GM12878 (cell line): ENCODE data around the gene FBN3. TPM values are rescaled to one million over a fixed set of nuclear protein-coding genes. Genes with fewer than 3 reads are reported as not detected.

Experiments
- ATAC-seq: fragments of 200-7000 bp; cut with Tn5 transposase; 3 replicates; pipeline ENCODE4 v1.9.1; 2020; ENCODE audit warnings: mild to moderate bottlenecking, moderate library complexity
- BruUV-seq: library from RNA; stranded (reverse); fragments of 400-500 nt; replicated peaks from 2 replicates; lab custom pipeline; 2021; lab: Mats Ljungman, UMichigan
- CTCF ChIA-PET: fragments of 300-600 bp; sonication (Branson Sonifier 250); formaldehyde crosslinking; extraction: SDS; loops from one replicate; lab custom pipeline; 2021; ENCODE audit warnings: inconsistent platforms; lab: Yijun Ruan, JAX
- POLR2A ChIA-PET: fragments of 350-600 bp; formaldehyde crosslinking; extraction: SDS; loops from one replicate; lab custom pipeline; 2021; ENCODE audit warnings: inconsistent platforms; lab: Charles Lee
- RAD21 ChIA-PET: fragments of 300-600 bp; sonication (Branson Sonifier 250); formaldehyde crosslinking; loops from one replicate; lab custom pipeline; 2023; ENCODE audit warnings: antibody characterized with exemption; ENCODE audit not compliant: unreplicated experiment; lab: Charles Lee
- SMC1A ChIA-PET: fragments of 300-600 bp; sonication (Branson Sonifier 250); formaldehyde crosslinking; loops from one replicate; lab custom pipeline; 2023; ENCODE audit not compliant: unreplicated experiment, uncharacterized antibody; lab: Charles Lee
- DNase-seq: peaks from one replicate; pipeline ENCODE4 v3.0.0-alpha.2; 2011; ENCODE audit warnings: low read depth, low spot score
- FAIRE-seq: peaks from 3 replicates; lab custom pipeline; 2011; peaks lifted over from hg19 to GRCh38; lab: Jason Lieb, UNC
- H2AFZ ChIP-seq: 2 replicates; pipeline ENCODE4 v1.6.0; 2011; ENCODE audit warnings: low read depth, low read length, control low read depth; ENCODE audit not compliant: control insufficient read depth
- H3K27ac ChIP-seq: 2 replicates; pipeline ENCODE4 v1.5.1; 2011; ENCODE audit warnings: control low read depth; ENCODE audit not compliant: control insufficient read depth, insufficient read depth
- H3K27me3 ChIP-seq, 2 experiments: replicated peaks in 1 of 2; 2 replicates each; pipeline versions ENCODE4 v1.6.0 to v1.6.1; 2011; ENCODE audit warnings: low read length in 1 of 2; ENCODE audit not compliant: control insufficient read depth in 2 of 2, insufficient read depth in 2 of 2
- H3K36me3 ChIP-seq, 2 experiments: 2 replicates each; pipeline ENCODE4 v1.5.1; 2011; ENCODE audit warnings: low read length in 1 of 2; ENCODE audit not compliant: control insufficient read depth in 2 of 2, insufficient read depth in 2 of 2
- H3K4me1 ChIP-seq: 2 replicates; pipeline ENCODE4 v1.6.1; 2011; ENCODE audit warnings: mild to moderate bottlenecking, low read length, moderate library complexity, mixed read lengths; ENCODE audit not compliant: control insufficient read depth, insufficient read depth
- H3K4me2 ChIP-seq: 2 replicates; pipeline ENCODE4 v1.6.0; 2011; ENCODE audit warnings: control low read depth; ENCODE audit not compliant: control insufficient read depth, insufficient read depth
- H3K4me3 ChIP-seq: fragments of 200-600 bp; sonication (generic); 2 replicates; pipeline ENCODE4 v1.5.1; 2016
- H3K79me2 ChIP-seq: 2 replicates; pipeline ENCODE4 v1.6.0; 2011; ENCODE audit warnings: low read length; ENCODE audit not compliant: control insufficient read depth, insufficient read depth
- H3K9ac ChIP-seq: 2 replicates; pipeline ENCODE4 v1.8.0; 2011; ENCODE audit warnings: low read length, control low read depth, mixed read lengths; ENCODE audit not compliant: control insufficient read depth, insufficient read depth
- H3K9me3 ChIP-seq: replicated peaks from 3 replicates; pipeline ENCODE4 v1.5.1; 2011; ENCODE audit warnings: mild to moderate bottlenecking, low read length; ENCODE audit not compliant: control insufficient read depth, insufficient read depth
- H4K20me1 ChIP-seq: 2 replicates; pipeline ENCODE4 v1.6.0; 2011; ENCODE audit not compliant: control insufficient read depth, insufficient read depth
- BCL11A ChIP-seq: IDR thresholded peaks from 2 replicates; pipeline ENCODE4 v1.6.1; 2011; ENCODE audit warnings: low read depth, low read length
- CEBPB ChIP-seq, 2 experiments: fragments of 150-350 bp in 1 of 2; IDR thresholded peaks; 2 replicates each; pipeline ENCODE4 v1.6.1; 2012 to 2014; ENCODE audit warnings: low read depth in 2 of 2, low read length in 2 of 2, borderline replicate concordance in 1 of 2, inconsistent platforms in 1 of 2
- MEF2A ChIP-seq: IDR thresholded peaks from 2 replicates; pipeline ENCODE4 v1.6.1; 2011; ENCODE audit warnings: low read depth, mild to moderate bottlenecking, low read length, moderate library complexity; ENCODE audit not compliant: insufficient read depth
- POLR2A ChIP-seq: IDR thresholded peaks from 2 replicates; pipeline ENCODE4 v1.6.1; 2011; ENCODE audit warnings: low read depth, mild to moderate bottlenecking, low read length
- POU2F2 ChIP-seq: IDR thresholded peaks from 3 replicates; pipeline ENCODE4 v1.6.1; 2011; ENCODE audit warnings: low read depth, mild to moderate bottlenecking, low read length, borderline replicate concordance
- SMAD1 ChIP-seq: fragments of 450-650 bp; IDR thresholded peaks from 2 replicates; pipeline ENCODE4 v1.6.1; 2018; ENCODE audit warnings: mild to moderate bottlenecking, low read depth; ENCODE audit not compliant: partially characterized antibody
- SPI1 ChIP-seq: IDR thresholded peaks from 2 replicates; pipeline ENCODE4 v1.6.1; 2011; ENCODE audit warnings: low read depth, mild to moderate bottlenecking, low read length, moderate library complexity, borderline replicate concordance; ENCODE audit not compliant: insufficient read depth
- STAT1 ChIP-seq: fragments of 450-650 bp; conservative IDR thresholded peaks from 2 replicates; pipeline ENCODE4 v1.6.1; 2014; ENCODE audit warnings: antibody characterized with exemption, mild to moderate bottlenecking
- ZBED1 ChIP-seq: IDR thresholded peaks from 2 replicates; pipeline ENCODE4 v1.6.1; 2016; ENCODE audit warnings: borderline replicate concordance
- ZNF207 ChIP-seq: fragments of 450-650 bp; IDR thresholded peaks from 2 replicates; pipeline ENCODE4 v1.6.1; 2014; ENCODE audit warnings: antibody characterized with exemption, mild to moderate bottlenecking, borderline replicate concordance
- WGBS: methylation state at CpG from one replicate; pipeline ENCODE4 v1.1.6; 2016; ENCODE audit warnings: low lambda C conversion rate; ENCODE audit not compliant: insufficient replicate concordance, insufficient coverage; ENCODE audit errors: missing lambda C conversion rate; 5-methylcytosine and 5-hydroxymethylcytosine counted together
- in situ Hi-C: fragments of 300-500 bp; cut with MboI; formaldehyde crosslinking; loops from 9 replicates; pipeline ENCODE4 v1.14.3; 2018; ENCODE audit warnings: mixed read lengths
- intact Hi-C: fragments of 100-400 bp; cut with micrococcal nuclease; formaldehyde crosslinking; loops from one replicate; pipeline ENCODE4 v1.14.2; 2022; ENCODE audit not compliant: unreplicated experiment
- polyA plus RNA-seq, 11 experiments: library from polyadenylated mRNA; depleted of rRNA in 4 of 11; unstranded in 6 of 11; stranded (reverse) in 5 of 11; fragments of >200 nt; fragmentation: Nextera tagmentation in 4 of 11; fragmentation: Illumina TruSeq in 1 of 11; extraction: Ambion mirVana in 4 of 11; extraction: Trizol in 1 of 11; gene quantifications; 1 replicate in 1 of 11; 2 replicates in 10 of 11; pipeline versions ENCODE4 v1.2.1 to v1.2.3, GENCODE V29; 2011 to 2016; ENCODE audit warnings: inconsistent platforms in 2 of 11, missing spikeins in 2 of 11, low read depth in 1 of 11
- total RNA-seq, 4 experiments: library from RNA; depleted of rRNA in 3 of 4; stranded (reverse); fragments of >200 nt in 3 of 4; fragmentation: Illumina TruSeq in 1 of 4; extraction: Trizol in 1 of 4; gene quantifications; 2 replicates each; pipeline versions ENCODE4 v1.2.1 to v1.2.3, GENCODE V29; 2013 to 2021
- TF ChIP-seq, protein P1 (sequence below): fragments of 450-650 bp; IDR thresholded peaks from 2 replicates; pipeline ENCODE4 v1.6.1; 2017; ENCODE audit warnings: mild to moderate bottlenecking, low read depth, inconsistent platforms; ENCODE audit not compliant: poor library complexity, severe bottlenecking
- TF ChIP-seq, protein P2 (sequence below): IDR thresholded peaks from 2 replicates; pipeline ENCODE4 v1.6.1; 2012; ENCODE audit warnings: low read length, inconsistent platforms
- TF ChIP-seq, protein P3 (sequence below): IDR thresholded peaks from 2 replicates; pipeline ENCODE4 v1.6.1; 2012; ENCODE audit warnings: low read depth, low read length, improper control_type of control experiment
- TF ChIP-seq, protein P4 (sequence below): fragments of 150-350 bp; IDR thresholded peaks from 2 replicates; pipeline ENCODE4 v1.6.1; 2016; ENCODE audit warnings: low read depth, low read length

FBN3 gene
- total and polyA plus RNA-seq, 10 of the 15 experiments (the other 5 are each of a cell fraction or from before 2014, with no cell fraction given), result 0.05 TPM; not detected in 9

DNA sequence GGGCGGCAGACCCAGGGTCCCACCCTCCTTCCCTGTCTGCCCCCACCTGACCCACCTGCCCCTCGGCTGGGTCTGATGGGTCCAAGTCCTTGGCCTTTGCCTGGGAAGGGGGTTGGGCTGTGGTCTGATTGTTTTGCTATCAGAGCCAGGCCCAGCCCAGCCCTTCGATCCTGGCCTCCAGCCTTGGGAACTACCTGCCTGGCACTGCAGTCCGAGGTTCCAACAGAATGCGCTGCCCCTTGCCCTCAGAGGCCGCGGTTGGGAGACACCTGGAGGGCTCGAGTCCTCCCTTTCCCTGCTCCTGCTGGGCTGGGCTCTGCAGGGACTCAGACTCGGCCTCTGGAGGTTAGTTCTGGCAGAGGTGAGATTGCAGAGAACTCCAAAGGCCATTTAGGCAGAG lies 95.2 kb downstream of the FBN3 start:
- H3K4me3 ChIP-seq, result no peak overlapping the region
- no peaks in the 10 kb centered on the region for H3K79me2 ChIP-seq
- H3K4me1 ChIP-seq, result peaks cover 16% of the 10 kb centered on the region
- H3K27ac ChIP-seq, result no peak overlapping the region
- H3K9me3 ChIP-seq, result no peaks in the 10 kb centered on the region
- ChIA-PET POLR2A (no interaction called here), SMC1A (no interaction called here), CTCF (interaction anchor here (1.1 kb wide), 2 partner anchors 52 to 60 kb away, joined by 3 to 4 read pairs; no protein-coding TSS in a partner anchor), RAD21 (no interaction called here)
- no peak overlapping the region for H3K4me2 ChIP-seq
- no peaks in the 10 kb centered on the region for H4K20me1 ChIP-seq
- no peaks in the 10 kb centered on the region for H3K27me3 ChIP-seq
- DNase-seq (no peak), ATAC-seq (no peak), FAIRE-seq (no peak)
- intact Hi-C loops (loop anchor here (5.0 kb wide), 1 partner anchor 52 kb away; no protein-coding TSS in a partner anchor), in situ Hi-C loops (no loop called here)
- no peak for TF ChIP-seq SMAD1
- TF ChIP-seq POU2F2, result no peak
- no peak for TF ChIP-seq BCL11A
- no peak for TF ChIP-seq STAT1
- TF ChIP-seq ZBED1, result no peak
- TF ChIP-seq, protein P1, sequence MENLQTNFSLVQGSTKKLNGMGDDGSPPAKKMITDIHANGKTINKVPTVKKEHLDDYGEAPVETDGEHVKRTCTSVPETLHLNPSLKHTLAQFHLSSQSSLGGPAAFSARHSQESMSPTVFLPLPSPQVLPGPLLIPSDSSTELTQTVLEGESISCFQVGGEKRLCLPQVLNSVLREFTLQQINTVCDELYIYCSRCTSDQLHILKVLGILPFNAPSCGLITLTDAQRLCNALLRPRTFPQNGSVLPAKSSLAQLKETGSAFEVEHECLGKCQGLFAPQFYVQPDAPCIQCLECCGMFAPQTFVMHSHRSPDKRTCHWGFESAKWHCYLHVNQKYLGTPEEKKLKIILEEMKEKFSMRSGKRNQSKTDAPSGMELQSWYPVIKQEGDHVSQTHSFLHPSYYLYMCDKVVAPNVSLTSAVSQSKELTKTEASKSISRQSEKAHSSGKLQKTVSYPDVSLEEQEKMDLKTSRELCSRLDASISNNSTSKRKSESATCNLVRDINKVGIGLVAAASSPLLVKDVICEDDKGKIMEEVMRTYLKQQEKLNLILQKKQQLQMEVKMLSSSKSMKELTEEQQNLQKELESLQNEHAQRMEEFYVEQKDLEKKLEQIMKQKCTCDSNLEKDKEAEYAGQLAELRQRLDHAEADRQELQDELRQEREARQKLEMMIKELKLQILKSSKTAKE, result no peak
- no peak for TF ChIP-seq SPI1
- no peak for TF ChIP-seq ZNF207
- TF ChIP-seq, protein P2, sequence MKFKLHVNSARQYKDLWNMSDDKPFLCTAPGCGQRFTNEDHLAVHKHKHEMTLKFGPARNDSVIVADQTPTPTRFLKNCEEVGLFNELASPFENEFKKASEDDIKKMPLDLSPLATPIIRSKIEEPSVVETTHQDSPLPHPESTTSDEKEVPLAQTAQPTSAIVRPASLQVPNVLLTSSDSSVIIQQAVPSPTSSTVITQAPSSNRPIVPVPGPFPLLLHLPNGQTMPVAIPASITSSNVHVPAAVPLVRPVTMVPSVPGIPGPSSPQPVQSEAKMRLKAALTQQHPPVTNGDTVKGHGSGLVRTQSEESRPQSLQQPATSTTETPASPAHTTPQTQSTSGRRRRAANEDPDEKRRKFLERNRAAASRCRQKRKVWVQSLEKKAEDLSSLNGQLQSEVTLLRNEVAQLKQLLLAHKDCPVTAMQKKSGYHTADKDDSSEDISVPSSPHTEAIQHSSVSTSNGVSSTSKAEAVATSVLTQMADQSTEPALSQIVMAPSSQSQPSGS, result no peak
- TF ChIP-seq, protein P3, sequence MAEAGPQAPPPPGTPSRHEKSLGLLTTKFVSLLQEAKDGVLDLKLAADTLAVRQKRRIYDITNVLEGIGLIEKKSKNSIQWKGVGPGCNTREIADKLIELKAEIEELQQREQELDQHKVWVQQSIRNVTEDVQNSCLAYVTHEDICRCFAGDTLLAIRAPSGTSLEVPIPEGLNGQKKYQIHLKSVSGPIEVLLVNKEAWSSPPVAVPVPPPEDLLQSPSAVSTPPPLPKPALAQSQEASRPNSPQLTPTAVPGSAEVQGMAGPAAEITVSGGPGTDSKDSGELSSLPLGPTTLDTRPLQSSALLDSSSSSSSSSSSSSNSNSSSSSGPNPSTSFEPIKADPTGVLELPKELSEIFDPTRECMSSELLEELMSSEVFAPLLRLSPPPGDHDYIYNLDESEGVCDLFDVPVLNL, result no peak
- TF ChIP-seq CEBPB (IDR thresholded peaks at IDR 0.05; ENCODE audit: borderline replicate concordance in 1 of 2, low read depth in 2 of 2, low read length in 2 of 2), result no peak
- TF ChIP-seq MEF2A, result no peak
- TF ChIP-seq POLR2A, result no peak
- TF ChIP-seq, protein P4, sequence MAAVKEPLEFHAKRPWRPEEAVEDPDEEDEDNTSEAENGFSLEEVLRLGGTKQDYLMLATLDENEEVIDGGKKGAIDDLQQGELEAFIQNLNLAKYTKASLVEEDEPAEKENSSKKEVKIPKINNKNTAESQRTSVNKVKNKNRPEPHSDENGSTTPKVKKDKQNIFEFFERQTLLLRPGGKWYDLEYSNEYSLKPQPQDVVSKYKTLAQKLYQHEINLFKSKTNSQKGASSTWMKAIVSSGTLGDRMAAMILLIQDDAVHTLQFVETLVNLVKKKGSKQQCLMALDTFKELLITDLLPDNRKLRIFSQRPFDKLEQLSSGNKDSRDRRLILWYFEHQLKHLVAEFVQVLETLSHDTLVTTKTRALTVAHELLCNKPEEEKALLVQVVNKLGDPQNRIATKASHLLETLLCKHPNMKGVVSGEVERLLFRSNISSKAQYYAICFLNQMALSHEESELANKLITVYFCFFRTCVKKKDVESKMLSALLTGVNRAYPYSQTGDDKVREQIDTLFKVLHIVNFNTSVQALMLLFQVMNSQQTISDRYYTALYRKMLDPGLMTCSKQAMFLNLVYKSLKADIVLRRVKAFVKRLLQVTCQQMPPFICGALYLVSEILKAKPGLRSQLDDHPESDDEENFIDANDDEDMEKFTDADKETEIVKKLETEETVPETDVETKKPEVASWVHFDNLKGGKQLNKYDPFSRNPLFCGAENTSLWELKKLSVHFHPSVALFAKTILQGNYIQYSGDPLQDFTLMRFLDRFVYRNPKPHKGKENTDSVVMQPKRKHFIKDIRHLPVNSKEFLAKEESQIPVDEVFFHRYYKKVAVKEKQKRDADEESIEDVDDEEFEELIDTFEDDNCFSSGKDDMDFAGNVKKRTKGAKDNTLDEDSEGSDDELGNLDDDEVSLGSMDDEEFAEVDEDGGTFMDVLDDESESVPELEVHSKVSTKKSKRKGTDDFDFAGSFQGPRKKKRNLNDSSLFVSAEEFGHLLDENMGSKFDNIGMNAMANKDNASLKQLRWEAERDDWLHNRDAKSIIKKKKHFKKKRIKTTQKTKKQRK, result no peak
- no peak overlapping the region for H2AFZ ChIP-seq
- no peaks in the 10 kb centered on the region for H3K36me3 ChIP-seq
- WGBS, result 66% methylated on average over 9 of the region's 9 CpGs
- H3K9ac ChIP-seq, result no peak overlapping the region
- BruUV-seq, result no TSS peak
